Neural cell (in vitro differentiated cells): Measurements from ENCODE around the gene HS3ST3A1. TPM values are rescaled to one million over a fixed set of nuclear protein-coding genes. Genes with fewer than 3 reads are reported as not detected.

Source experiments
- H2AFZ ChIP-seq: fragments of 200-600, 300-800 bp; sonication (generic), shearing (Covaris generic); 2 replicates; pipeline ENCODE4 v1.6.0; 2014; ENCODE audit warnings: low read depth, mild to moderate bottlenecking, antibody characterized with exemption, low read length, moderate library complexity
- H3F3A ChIP-seq: fragments of 200-600 bp; shearing (Covaris generic); 2 replicates; pipeline ENCODE4 v1.6.1; 2016; ENCODE audit warnings: mild to moderate bottlenecking, moderate library complexity, mixed read lengths, antibody characterized with exemption, low read length; ENCODE audit not compliant: insufficient read depth, poor library complexity, severe bottlenecking
- H3K27ac ChIP-seq: fragments of 200-600, 300-800 bp; sonication (generic), shearing (Covaris generic); 2 replicates; pipeline ENCODE4 v1.5.1; 2014; ENCODE audit warnings: mild to moderate bottlenecking, low read length, moderate library complexity
- H3K27me3 ChIP-seq: fragments of 300-800, 200-600 bp; sonication (generic), shearing (Covaris generic); 2 replicates; pipeline ENCODE4 v1.6.0; 2014; ENCODE audit warnings: mild to moderate bottlenecking, low read depth, low read length, moderate library complexity; ENCODE audit not compliant: insufficient read depth
- H3K36me3 ChIP-seq: fragments of 300-800, 200-600 bp; sonication (generic), shearing (Covaris generic); 2 replicates; pipeline ENCODE4 v1.5.1; 2014; ENCODE audit warnings: mild to moderate bottlenecking, antibody characterized with exemption, low read length, moderate library complexity; ENCODE audit not compliant: insufficient read depth
- H3K4me2 ChIP-seq: fragments of 300-800, 200-600 bp; sonication (generic), shearing (Covaris generic); 2 replicates; pipeline ENCODE4 v1.6.0; 2014; ENCODE audit warnings: mild to moderate bottlenecking, low read length
- H3K4me3 ChIP-seq: fragments of 300-800, 200-600 bp; sonication (generic), shearing (Covaris generic); 2 replicates; pipeline ENCODE4 v1.5.1; 2014; ENCODE audit warnings: mild to moderate bottlenecking, low read length, moderate library complexity
- H3K79me2 ChIP-seq: fragments of 200-600 bp; shearing (Covaris generic); replicated peaks from 2 replicates; pipeline ENCODE4 v1.6.0; 2014; ENCODE audit warnings: mild to moderate bottlenecking, low read length, moderate library complexity; ENCODE audit not compliant: insufficient read depth
- H3K9ac ChIP-seq: fragments of 300-800, 200-600 bp; sonication (generic), shearing (Covaris generic); 2 replicates; pipeline ENCODE4 v1.6.1; 2016; ENCODE audit warnings: mild to moderate bottlenecking, low read length, mixed read lengths
- H3K9me2 ChIP-seq: fragments of 200-600 bp; shearing (Covaris generic); 2 replicates; pipeline ENCODE4 v1.6.1; 2016; ENCODE audit warnings: mild to moderate bottlenecking, low read length, mixed read lengths; ENCODE audit not compliant: insufficient read depth
- H3K9me3 ChIP-seq: fragments of 200-600, 300-800 bp; sonication (generic), shearing (Covaris generic); 2 replicates; pipeline ENCODE4 v1.6.1; 2016; ENCODE audit warnings: mild to moderate bottlenecking, mixed run types, low read length, moderate library complexity, mixed read lengths
- H4K20me1 ChIP-seq: fragments of 200-600 bp; shearing (Covaris generic); 2 replicates; pipeline ENCODE4 v1.6.1; 2016; ENCODE audit warnings: mild to moderate bottlenecking, mixed run types; ENCODE audit not compliant: insufficient read depth
- CTCF ChIP-seq: fragments of 450-650 bp; IDR thresholded peaks from 2 replicates; pipeline ENCODE4 v1.5.1; 2014; ENCODE audit warnings: antibody characterized with exemption, mild to moderate bottlenecking, moderate library complexity; ENCODE audit not compliant: poor library complexity, severe bottlenecking
- EP300 ChIP-seq: fragments of 450-650 bp; conservative IDR thresholded peaks from 2 replicates; pipeline ENCODE4 v1.6.1; 2014; ENCODE audit warnings: antibody characterized with exemption, mild to moderate bottlenecking, moderate library complexity; ENCODE audit not compliant: poor library complexity, severe bottlenecking
- EZH2 ChIP-seq: fragments of 200-600, 300-800 bp; shearing (Covaris generic), sonication (generic); IDR thresholded peaks from 2 replicates; pipeline ENCODE4 v1.6.1; 2014; ENCODE audit warnings: antibody characterized with exemption, low read length, borderline replicate concordance, mild to moderate bottlenecking; ENCODE audit not compliant: insufficient read depth, poor library complexity, severe bottlenecking
- MXI1 ChIP-seq: fragments of 450-650 bp; conservative IDR thresholded peaks from 2 replicates; pipeline ENCODE4 v1.6.1; 2014; ENCODE audit warnings: antibody characterized with exemption, mild to moderate bottlenecking; ENCODE audit not compliant: poor library complexity, severe bottlenecking
- POLR2AphosphoS5 ChIP-seq: IDR thresholded peaks from 2 replicates; pipeline ENCODE4 v1.6.1; 2012
- RAD21 ChIP-seq: fragments of 450-650 bp; conservative IDR thresholded peaks from 2 replicates; pipeline ENCODE4 v1.6.1; 2014; ENCODE audit warnings: antibody characterized with exemption, mild to moderate bottlenecking, moderate library complexity
- SMC3 ChIP-seq: fragments of 450-650 bp; conservative IDR thresholded peaks from 2 replicates; pipeline ENCODE4 v1.6.1; 2014; ENCODE audit warnings: antibody characterized with exemption, mild to moderate bottlenecking, moderate library complexity; ENCODE audit not compliant: poor library complexity
- TAF1 ChIP-seq: IDR thresholded peaks from 2 replicates; pipeline ENCODE4 v1.6.1; 2012; ENCODE audit warnings: low read depth
- polyA plus RNA-seq: library from polyadenylated mRNA; depleted of rRNA; stranded (reverse); fragments of >200 nt; gene quantifications from 2 replicates; pipeline ENCODE4 v1.2.3, GENCODE V29; 2014
- TF ChIP-seq, protein P1 (sequence below): IDR thresholded peaks from 2 replicates; pipeline ENCODE4 v1.6.1; 2012; ENCODE audit warnings: borderline replicate concordance

Gene HS3ST3A1
- polyA plus RNA-seq, 1 donor from 2014 or later: 0.56 TPM

GRCh38 chr17:13546851-13547250 lies 54.9 kb downstream of the HS3ST3A1 start:
- H3K9ac ChIP-seq: no peak overlapping the region
- H3K36me3 ChIP-seq: no peaks in the 10 kb centered on the region
- H3K4me2 ChIP-seq: no peak overlapping the region
- H3K27me3 ChIP-seq: no peaks in the 10 kb centered on the region
- H3F3A ChIP-seq: no peaks in the 10 kb centered on the region
- no peak overlapping the region for H3K27ac ChIP-seq
- TF ChIP-seq POLR2AphosphoS5 (no peak), CTCF (no peak), TAF1 (no peak), RAD21 (no peak), MXI1 (no peak), EZH2 (no peak), EP300 (no peak), SMC3 (no peak)
- TF ChIP-seq, protein P1, sequence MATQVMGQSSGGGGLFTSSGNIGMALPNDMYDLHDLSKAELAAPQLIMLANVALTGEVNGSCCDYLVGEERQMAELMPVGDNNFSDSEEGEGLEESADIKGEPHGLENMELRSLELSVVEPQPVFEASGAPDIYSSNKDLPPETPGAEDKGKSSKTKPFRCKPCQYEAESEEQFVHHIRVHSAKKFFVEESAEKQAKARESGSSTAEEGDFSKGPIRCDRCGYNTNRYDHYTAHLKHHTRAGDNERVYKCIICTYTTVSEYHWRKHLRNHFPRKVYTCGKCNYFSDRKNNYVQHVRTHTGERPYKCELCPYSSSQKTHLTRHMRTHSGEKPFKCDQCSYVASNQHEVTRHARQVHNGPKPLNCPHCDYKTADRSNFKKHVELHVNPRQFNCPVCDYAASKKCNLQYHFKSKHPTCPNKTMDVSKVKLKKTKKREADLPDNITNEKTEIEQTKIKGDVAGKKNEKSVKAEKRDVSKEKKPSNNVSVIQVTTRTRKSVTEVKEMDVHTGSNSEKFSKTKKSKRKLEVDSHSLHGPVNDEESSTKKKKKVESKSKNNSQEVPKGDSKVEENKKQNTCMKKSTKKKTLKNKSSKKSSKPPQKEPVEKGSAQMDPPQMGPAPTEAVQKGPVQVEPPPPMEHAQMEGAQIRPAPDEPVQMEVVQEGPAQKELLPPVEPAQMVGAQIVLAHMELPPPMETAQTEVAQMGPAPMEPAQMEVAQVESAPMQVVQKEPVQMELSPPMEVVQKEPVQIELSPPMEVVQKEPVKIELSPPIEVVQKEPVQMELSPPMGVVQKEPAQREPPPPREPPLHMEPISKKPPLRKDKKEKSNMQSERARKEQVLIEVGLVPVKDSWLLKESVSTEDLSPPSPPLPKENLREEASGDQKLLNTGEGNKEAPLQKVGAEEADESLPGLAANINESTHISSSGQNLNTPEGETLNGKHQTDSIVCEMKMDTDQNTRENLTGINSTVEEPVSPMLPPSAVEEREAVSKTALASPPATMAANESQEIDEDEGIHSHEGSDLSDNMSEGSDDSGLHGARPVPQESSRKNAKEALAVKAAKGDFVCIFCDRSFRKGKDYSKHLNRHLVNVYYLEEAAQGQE: no peak
- no peaks in the 10 kb centered on the region for H3K79me2 ChIP-seq
- H4K20me1 ChIP-seq: no peaks in the 10 kb centered on the region
- H3K4me3 ChIP-seq: no peak overlapping the region
- H3K9me3 ChIP-seq: no peaks in the 10 kb centered on the region
- no peaks in the 10 kb centered on the region for H3K9me2 ChIP-seq
- H2AFZ ChIP-seq: no peak overlapping the region

GRCh38 chr17:13545941-13546340 lies 55.8 kb downstream of the HS3ST3A1 start:
- Histone ChIP-seq H3K4me2 (no peak overlapping the region), H3K9ac (no peak overlapping the region), H3K79me2 (no peaks in the 10 kb centered on the region), H3K4me3 (no peak overlapping the region), H2AFZ (no peak overlapping the region), H3K36me3 (no peaks in the 10 kb centered on the region), H4K20me1 (no peaks in the 10 kb centered on the region), H3K27ac (no peak overlapping the region), H3K27me3 (no peaks in the 10 kb centered on the region), H3K9me2 (no peaks in the 10 kb centered on the region), H3K9me3 (no peaks in the 10 kb centered on the region), H3F3A (no peaks in the 10 kb centered on the region)
- no peak for TF ChIP-seq SMC3
- TF ChIP-seq EP300: no peak
- TF ChIP-seq RAD21: no peak
- no peak for TF ChIP-seq MXI1
- no peak for TF ChIP-seq EZH2
- TF ChIP-seq POLR2AphosphoS5: no peak
- TF ChIP-seq TAF1: no peak
- TF ChIP-seq CTCF: no peak
- TF ChIP-seq, protein P1: no peak
